GM12878 (cell line): ENCODE results near the gene FTO.

ENCODE experiments used
- DPF2 ChIP-seq: fragments of 450-650 bp; IDR thresholded peaks from 2 replicates; pipeline ENCODE4 v1.6.1; 2017; ENCODE audit warnings: mild to moderate bottlenecking
- FOXM1 ChIP-seq: IDR thresholded peaks from 2 replicates; pipeline ENCODE4 v1.6.1; 2012; ENCODE audit warnings: low read depth, mild to moderate bottlenecking, inconsistent platforms, low read length, moderate library complexity
- RAD21 ChIP-seq: IDR thresholded peaks from 2 replicates; pipeline ENCODE4 v1.6.1; 2011; ENCODE audit warnings: mild to moderate bottlenecking, low read depth, low read length, moderate library complexity; ENCODE audit not compliant: insufficient read depth
- SRF ChIP-seq, 2 experiments: IDR thresholded peaks; 2 replicates each; pipeline ENCODE4 v1.6.1; 2011; ENCODE audit warnings: low read depth in 2 of 2, low read length in 2 of 2, mild to moderate bottlenecking in 1 of 2, moderate library complexity in 1 of 2
- ZNF384 ChIP-seq: IDR thresholded peaks from 2 replicates; pipeline ENCODE4 v1.6.1; 2012; ENCODE audit warnings: low read depth, mild to moderate bottlenecking, low read length, improper control_type of control experiment, borderline replicate concordance
- TF ChIP-seq, protein P1 (sequence below), 3 experiments: IDR thresholded peaks in 2 of 3; conservative IDR thresholded peaks in 1 of 3; 2 replicates each; pipeline ENCODE4 v1.5.1; 2011; ENCODE audit warnings: low read depth in 3 of 3, low read length in 3 of 3, mild to moderate bottlenecking in 3 of 3, control low read depth in 2 of 3, moderate library complexity in 2 of 3, inconsistent platforms in 1 of 3, mixed read lengths in 1 of 3; ENCODE audit not compliant: control insufficient read depth in 2 of 3, insufficient read depth in 1 of 3; ENCODE audit errors: extremely low read depth in 1 of 3
- TF ChIP-seq, protein P2 (sequence below): IDR thresholded peaks from 2 replicates; pipeline ENCODE4 v1.6.1; 2012; ENCODE audit warnings: mild to moderate bottlenecking, low read depth, low read length
- TF ChIP-seq, protein P3 (sequence below): fragments of 450-650 bp; formaldehyde crosslinking; IDR thresholded peaks from 2 replicates; pipeline ENCODE4 v1.5.0; 2022; ENCODE audit warnings: mild to moderate bottlenecking, missing genetic modification characterization

DNA sequence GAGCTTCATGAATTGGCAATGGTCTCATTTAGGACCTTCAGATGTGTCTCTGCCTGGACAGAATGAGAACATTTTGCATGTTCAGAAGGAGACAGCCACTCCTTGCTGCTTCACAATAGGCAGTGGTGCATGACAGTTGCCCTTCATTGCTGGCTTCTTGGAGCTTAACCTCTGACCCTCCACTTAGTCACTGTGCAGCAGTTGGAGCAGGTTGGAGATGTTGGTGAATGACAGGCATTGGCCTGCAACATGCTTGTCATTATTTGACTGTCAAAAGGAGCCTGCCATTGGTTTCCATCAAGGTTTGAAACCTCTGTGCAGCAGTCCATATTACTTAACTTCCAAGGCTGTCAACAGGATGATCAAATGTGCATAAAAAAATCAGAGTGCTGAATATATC lies 22.7 kb downstream of the FTO start:
- TF ChIP-seq, protein P1, sequence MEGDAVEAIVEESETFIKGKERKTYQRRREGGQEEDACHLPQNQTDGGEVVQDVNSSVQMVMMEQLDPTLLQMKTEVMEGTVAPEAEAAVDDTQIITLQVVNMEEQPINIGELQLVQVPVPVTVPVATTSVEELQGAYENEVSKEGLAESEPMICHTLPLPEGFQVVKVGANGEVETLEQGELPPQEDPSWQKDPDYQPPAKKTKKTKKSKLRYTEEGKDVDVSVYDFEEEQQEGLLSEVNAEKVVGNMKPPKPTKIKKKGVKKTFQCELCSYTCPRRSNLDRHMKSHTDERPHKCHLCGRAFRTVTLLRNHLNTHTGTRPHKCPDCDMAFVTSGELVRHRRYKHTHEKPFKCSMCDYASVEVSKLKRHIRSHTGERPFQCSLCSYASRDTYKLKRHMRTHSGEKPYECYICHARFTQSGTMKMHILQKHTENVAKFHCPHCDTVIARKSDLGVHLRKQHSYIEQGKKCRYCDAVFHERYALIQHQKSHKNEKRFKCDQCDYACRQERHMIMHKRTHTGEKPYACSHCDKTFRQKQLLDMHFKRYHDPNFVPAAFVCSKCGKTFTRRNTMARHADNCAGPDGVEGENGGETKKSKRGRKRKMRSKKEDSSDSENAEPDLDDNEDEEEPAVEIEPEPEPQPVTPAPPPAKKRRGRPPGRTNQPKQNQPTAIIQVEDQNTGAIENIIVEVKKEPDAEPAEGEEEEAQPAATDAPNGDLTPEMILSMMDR (IDR thresholded peaks at IDR 0.05 in 2 of 3, conservative IDR thresholded peaks at IDR 0.05 in 1 of 3; ENCODE audit: control insufficient read depth in 2 of 3, extremely low read depth in 1 of 3, insufficient read depth in 1 of 3, low read depth in 3 of 3, low read length in 3 of 3) = no peak
- TF ChIP-seq FOXM1 (no peak), ZNF384 (no peak), SRF (IDR thresholded peaks at IDR 0.05; ENCODE audit: low read depth in 2 of 2, low read length in 2 of 2) (no peak), RAD21 (no peak), DPF2 (no peak)
- TF ChIP-seq, protein P2, sequence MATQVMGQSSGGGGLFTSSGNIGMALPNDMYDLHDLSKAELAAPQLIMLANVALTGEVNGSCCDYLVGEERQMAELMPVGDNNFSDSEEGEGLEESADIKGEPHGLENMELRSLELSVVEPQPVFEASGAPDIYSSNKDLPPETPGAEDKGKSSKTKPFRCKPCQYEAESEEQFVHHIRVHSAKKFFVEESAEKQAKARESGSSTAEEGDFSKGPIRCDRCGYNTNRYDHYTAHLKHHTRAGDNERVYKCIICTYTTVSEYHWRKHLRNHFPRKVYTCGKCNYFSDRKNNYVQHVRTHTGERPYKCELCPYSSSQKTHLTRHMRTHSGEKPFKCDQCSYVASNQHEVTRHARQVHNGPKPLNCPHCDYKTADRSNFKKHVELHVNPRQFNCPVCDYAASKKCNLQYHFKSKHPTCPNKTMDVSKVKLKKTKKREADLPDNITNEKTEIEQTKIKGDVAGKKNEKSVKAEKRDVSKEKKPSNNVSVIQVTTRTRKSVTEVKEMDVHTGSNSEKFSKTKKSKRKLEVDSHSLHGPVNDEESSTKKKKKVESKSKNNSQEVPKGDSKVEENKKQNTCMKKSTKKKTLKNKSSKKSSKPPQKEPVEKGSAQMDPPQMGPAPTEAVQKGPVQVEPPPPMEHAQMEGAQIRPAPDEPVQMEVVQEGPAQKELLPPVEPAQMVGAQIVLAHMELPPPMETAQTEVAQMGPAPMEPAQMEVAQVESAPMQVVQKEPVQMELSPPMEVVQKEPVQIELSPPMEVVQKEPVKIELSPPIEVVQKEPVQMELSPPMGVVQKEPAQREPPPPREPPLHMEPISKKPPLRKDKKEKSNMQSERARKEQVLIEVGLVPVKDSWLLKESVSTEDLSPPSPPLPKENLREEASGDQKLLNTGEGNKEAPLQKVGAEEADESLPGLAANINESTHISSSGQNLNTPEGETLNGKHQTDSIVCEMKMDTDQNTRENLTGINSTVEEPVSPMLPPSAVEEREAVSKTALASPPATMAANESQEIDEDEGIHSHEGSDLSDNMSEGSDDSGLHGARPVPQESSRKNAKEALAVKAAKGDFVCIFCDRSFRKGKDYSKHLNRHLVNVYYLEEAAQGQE = no peak
- TF ChIP-seq, protein P3, sequence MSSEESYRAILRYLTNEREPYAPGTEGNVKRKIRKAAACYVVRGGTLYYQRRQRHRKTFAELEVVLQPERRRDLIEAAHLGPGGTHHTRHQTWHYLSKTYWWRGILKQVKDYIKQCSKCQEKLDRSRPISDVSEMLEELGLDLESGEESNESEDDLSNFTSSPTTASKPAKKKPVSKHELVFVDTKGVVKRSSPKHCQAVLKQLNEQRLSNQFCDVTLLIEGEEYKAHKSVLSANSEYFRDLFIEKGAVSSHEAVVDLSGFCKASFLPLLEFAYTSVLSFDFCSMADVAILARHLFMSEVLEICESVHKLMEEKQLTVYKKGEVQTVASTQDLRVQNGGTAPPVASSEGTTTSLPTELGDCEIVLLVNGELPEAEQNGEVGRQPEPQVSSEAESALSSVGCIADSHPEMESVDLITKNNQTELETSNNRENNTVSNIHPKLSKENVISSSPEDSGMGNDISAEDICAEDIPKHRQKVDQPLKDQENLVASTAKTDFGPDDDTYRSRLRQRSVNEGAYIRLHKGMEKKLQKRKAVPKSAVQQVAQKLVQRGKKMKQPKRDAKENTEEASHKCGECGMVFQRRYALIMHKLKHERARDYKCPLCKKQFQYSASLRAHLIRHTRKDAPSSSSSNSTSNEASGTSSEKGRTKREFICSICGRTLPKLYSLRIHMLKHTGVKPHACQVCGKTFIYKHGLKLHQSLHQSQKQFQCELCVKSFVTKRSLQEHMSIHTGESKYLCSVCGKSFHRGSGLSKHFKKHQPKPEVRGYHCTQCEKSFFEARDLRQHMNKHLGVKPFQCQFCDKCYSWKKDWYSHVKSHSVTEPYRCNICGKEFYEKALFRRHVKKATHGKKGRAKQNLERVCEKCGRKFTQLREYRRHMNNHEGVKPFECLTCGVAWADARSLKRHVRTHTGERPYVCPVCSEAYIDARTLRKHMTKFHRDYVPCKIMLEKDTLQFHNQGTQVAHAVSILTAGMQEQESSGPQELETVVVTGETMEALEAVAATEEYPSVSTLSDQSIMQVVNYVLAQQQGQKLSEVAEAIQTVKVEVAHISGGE (CRISPR knock-in tag) = no peak
